Stomach (tissue), 9 donors: Measurements from ENCODE around the gene B3GNT7. TPM values are rescaled to one million over a fixed set of nuclear protein-coding genes. Genes with fewer than 3 reads are reported as not detected.
"Not testable (repeated sequence)": the region's sequence is repeated elsewhere in the genome, so short reads cannot be mapped to it uniquely, and the experiment has no call there.

ENCODE experiments used
- DNase-seq, 2 donors: peaks; one replicate each; pipeline versions ENCODE4 v3.0.0 to v3.0.0-alpha.2; 2013 to 2019
- H3K27ac ChIP-seq, 5 donors: fragments of 200-600 bp in 4 of 5; sonication (generic) in 4 of 5; one replicate each; pipeline ENCODE4 v1.5.1; 2013 to 2019; ENCODE audit warnings: mild to moderate bottlenecking in 1 of 5, moderate library complexity in 1 of 5
- H3K27me3 ChIP-seq, 3 donors: fragments of 200-600 bp; sonication (generic); one replicate each; pipeline ENCODE4 v1.5.1; 2017 to 2019; ENCODE audit warnings: mixed run types in 1 of 3
- H3K36me3 ChIP-seq, 4 donors: fragments of 200-600 bp; sonication (generic); 1 replicate in 3 of 4; 2 replicates in 1 of 4; pipeline ENCODE4 v1.5.1; 2016 to 2019
- H3K4me1 ChIP-seq, 4 donors: fragments of 200-600 bp; sonication (generic); one replicate each; pipeline ENCODE4 v1.5.1; 2016 to 2019
- H3K4me3 ChIP-seq, 4 donors: fragments of 200-600 bp; sonication (generic) in 3 of 4; one replicate each; pipeline ENCODE4 v1.5.1; 2016 to 2019; ENCODE audit warnings: mild to moderate bottlenecking in 1 of 4
- H3K9me3 ChIP-seq, 4 donors: fragments of 200-600 bp; sonication (generic); one replicate each; pipeline ENCODE4 v1.5.1; 2016 to 2019
- CTCF ChIP-seq, 7 experiments: fragments of 450-650 bp in 4 of 7; fragments of 200-600 bp in 3 of 7; sonication (generic) in 3 of 7; IDR thresholded peaks; one replicate each; pipeline ENCODE4 v1.5.1; 2016 to 2019; ENCODE audit warnings: antibody characterized with exemption in 7 of 7, control low read depth in 2 of 7, mild to moderate bottlenecking in 1 of 7
- EP300 ChIP-seq: sonication (generic); formaldehyde crosslinking; IDR thresholded peaks from one replicate; pipeline ENCODE4 v1.6.1; 2017; ENCODE audit warnings: antibody characterized with exemption
- POLR2A ChIP-seq, 4 donors: fragments of 450-650 bp; IDR thresholded peaks; one replicate each; pipeline ENCODE4 v1.6.1; 2016; ENCODE audit warnings: antibody characterized with exemption in 4 of 4, control low read depth in 2 of 4, mild to moderate bottlenecking in 1 of 4, moderate library complexity in 1 of 4
- POLR2AphosphoS5 ChIP-seq, 3 donors: sonication (generic); formaldehyde crosslinking; IDR thresholded peaks; one replicate each; pipeline ENCODE4 v1.6.1; 2016; ENCODE audit warnings: antibody characterized with exemption in 3 of 3
- WGBS, 5 donors: extraction: QIAGEN DNeasy Blood & Tissue Kit in 3 of 5; methylation state at CpG; one replicate each; pipeline versions ENCODE4 v1.1.5 to v1.1.7; 2013 to 2018; 5-methylcytosine and 5-hydroxymethylcytosine counted together
- intact Hi-C: fragments of 100-400 bp; cut with DNase I; formaldehyde crosslinking; loops from one replicate; pipeline ENCODE4 v1.15.1; 2023; ENCODE audit warnings: low total_unique reads
- polyA plus RNA-seq, 3 donors: library from polyadenylated mRNA; stranded (reverse); fragments of 200-250 nt; gene quantifications; one replicate each; pipeline ENCODE4 v1.2.3, GENCODE V29; 2013
- total RNA-seq, 5 donors: library from RNA; depleted of rRNA; stranded (reverse); fragments of >200 nt; gene quantifications; one replicate each; pipeline versions ENCODE4 v1.1.0 to v1.2.3, GENCODE V29; 2014 to 2016
- donor health status: healthy with polysubstance abuse.
- donor health status: Bipolar disorder and iron deficiency.
- donor health status: healthy.

The B3GNT7 gene
- total and polyA plus RNA-seq, 8 donors = 1.9 to 156 (median 16.3) TPM

DNA sequence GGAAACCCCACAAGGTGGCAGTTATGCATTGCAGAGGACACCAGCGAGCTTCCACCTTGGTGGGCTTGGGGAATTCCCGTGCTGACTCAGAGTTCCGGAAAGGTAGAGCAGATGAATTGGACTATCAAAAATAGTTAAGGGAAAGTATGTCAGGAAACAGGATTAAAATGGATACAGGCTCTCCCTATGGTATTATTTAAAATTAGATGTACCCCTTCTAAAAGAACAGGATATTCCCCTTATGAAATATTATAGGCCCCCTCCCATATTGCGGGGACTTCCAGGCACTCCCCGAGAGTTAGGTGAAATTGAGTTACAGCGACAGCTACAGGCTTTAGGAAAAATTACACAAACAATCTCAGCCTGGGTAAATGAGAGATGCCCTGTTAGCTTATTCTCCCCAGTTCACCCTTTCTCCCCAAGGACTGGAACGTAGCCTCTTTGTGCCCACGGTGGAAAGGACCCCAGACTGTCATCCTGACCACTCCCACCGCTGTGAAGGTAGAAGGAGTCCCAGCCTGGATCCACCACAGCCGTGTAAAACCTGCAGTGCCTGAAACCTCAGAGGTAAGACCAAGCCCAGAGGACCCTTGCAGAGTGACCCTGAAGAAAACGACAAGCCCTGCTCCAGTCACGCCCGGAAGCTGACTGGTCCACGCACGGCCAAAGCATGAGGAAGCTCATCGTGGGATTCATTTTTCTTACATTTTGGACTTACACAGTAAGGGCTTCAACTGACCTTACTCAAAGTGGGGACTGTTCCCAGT is 10.3 kb downstream of the B3GNT7 start:
- H3K36me3 ChIP-seq, H3K9me3 ChIP-seq, H3K27me3 ChIP-seq, H3K4me3 ChIP-seq, intact Hi-C loops, DNase-seq: not testable (repeated sequence)
- TF ChIP-seq CTCF (IDR thresholded peaks at IDR 0.05) = peak in 5 of 7 experiments; percentile 36 to 59 (median 50)
- H3K27ac ChIP-seq = peak overlapping the region in 1 of 5 donors; percentile 7
- 13 to 23% (median 17%) methylated on average over 15 to 16 of the region's 16 CpGs for WGBS, 5 donors
- H3K4me1 ChIP-seq = peaks cover 1 to 19% (median 8%) of the 10 kb centered on the region in 4 donors

DNA sequence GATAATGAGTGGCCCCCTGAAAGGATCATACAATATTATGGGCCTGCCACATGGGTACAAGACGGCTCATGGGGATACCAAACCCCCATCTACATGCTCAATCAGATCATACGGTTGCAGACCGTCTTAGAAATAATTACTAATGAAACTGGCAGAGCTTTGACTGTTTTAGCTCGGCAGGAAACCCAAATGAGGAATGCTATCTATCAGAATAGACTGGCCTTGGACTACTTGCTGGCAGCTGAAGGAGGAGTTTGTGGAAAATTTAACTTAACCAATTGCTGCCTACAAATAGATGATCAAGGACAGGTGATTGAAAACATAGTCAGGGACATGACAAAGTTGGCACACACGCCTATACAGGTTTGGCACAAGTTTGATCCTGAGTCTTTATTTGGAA is 12.2 kb downstream of the B3GNT7 start:
- H3K27ac ChIP-seq, H3K36me3 ChIP-seq, DNase-seq, H3K4me3 ChIP-seq, H3K27me3 ChIP-seq, intact Hi-C loops, H3K9me3 ChIP-seq: not testable (repeated sequence)
- WGBS, 5 donors = 68 to 82% (median 78%) methylated on average over 5 of the region's 5 CpGs
- peaks cover 0 to 32% (median 22%) of the 10 kb centered on the region in 4 donors for H3K4me1 ChIP-seq

- peaks cover 0 to 38% (median 24%) of the 10 kb centered on the region in 4 donors for H3K4me1 ChIP-seq
- 81 to 86% (median 84%) methylated on average over 9 of the region's 9 CpGs for WGBS, 5 donors
- H3K36me3 ChIP-seq, H3K27me3 ChIP-seq, H3K9me3 ChIP-seq, DNase-seq, H3K27ac ChIP-seq, intact Hi-C loops, H3K4me3 ChIP-seq: not testable (repeated sequence)
These were observed 12.8 kb downstream of the B3GNT7 start for GRCh38 chr2:231408304-231408703.

DNA sequence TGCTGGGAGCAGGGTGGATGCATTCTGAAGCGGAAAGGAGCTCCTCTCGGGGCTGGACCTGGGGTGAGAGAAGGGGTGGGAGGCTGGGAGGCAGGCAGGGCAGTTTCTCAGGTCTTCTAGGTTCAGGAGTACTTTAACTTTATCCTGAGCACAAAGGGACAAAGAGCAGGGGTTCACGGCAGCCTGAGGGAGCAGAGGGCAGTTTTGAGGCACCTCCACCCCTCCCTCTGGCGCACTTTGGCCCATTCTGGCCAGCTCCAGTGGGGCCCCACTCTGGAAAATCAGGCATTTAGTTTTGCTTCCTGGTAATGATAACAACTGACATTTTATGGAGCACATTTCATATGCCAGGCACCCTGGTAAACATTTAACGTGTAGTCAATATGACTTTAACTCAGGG is 14.3 kb downstream of the B3GNT7 start:
- peak overlapping the region in 3 of 5 donors; percentile 25 to 56 (median 29) for H3K27ac ChIP-seq
- DNase-seq = peak in 1 of 2 donors; percentile 68
- H3K4me1 ChIP-seq = peaks cover 0 to 41% (median 24%) of the 10 kb centered on the region in 4 donors
- 40 to 66% (median 63%) methylated on average over 5 of the region's 5 CpGs for WGBS, 5 donors
- H3K36me3 ChIP-seq = no peaks in the 10 kb centered on the region
- intact Hi-C loops = loop anchor here (5.0 kb wide), 2 partner anchors 112 to 182 kb away; no protein-coding TSS in a partner anchor
- no peak for TF ChIP-seq POLR2A (IDR thresholded peaks at IDR 0.05)
- TF ChIP-seq EP300 = no peak
- no peak for TF ChIP-seq CTCF (IDR thresholded peaks at IDR 0.05)
- no peak for TF ChIP-seq POLR2AphosphoS5 (IDR thresholded peaks at IDR 0.05)
- peaks cover 0 to 7% (median 0%) of the 10 kb centered on the region in 4 donors for H3K9me3 ChIP-seq
- H3K4me3 ChIP-seq = no peak overlapping the region
- H3K27me3 ChIP-seq = peaks cover 0 to 9% (median 5%) of the 10 kb centered on the region in 3 donors

DNA sequence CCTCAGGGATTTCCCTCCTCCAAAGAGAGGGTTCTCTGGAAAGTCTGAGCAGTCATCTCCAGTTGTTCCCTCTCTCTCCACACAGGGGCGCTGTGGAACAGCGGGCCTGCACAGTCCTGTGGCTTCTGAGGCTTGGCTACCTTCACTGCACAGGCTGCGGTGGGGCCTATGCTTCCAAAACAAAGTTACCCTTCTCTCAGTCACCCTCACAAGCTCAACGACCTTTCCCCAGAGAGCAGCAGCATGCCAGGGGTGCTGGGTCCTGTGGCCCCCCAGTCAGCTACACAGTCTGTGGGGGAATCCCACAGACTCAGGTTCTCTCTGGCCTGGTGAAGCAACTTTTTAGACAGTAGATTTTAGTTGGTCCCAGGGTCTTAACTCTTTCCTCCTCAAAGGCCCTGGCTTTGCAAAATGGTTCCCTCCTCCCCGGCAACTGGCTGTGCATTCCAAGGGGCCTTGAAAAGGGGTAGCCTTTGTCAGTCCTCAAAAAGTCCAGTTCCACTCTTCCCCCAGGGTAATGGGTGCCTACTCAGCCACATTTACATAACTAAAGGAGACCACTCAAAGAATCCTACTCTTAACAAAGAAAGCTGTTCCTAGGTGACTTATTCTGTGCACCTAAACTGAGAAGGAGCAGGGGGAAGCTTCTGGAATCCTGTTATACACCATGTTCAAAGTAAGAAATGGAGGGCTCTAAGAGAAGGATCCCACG is 14.9 kb downstream of the B3GNT7 start:
- TF ChIP-seq EP300 (no peak), POLR2A (IDR thresholded peaks at IDR 0.05) (no peak), POLR2AphosphoS5 (IDR thresholded peaks at IDR 0.05) (no peak), CTCF (IDR thresholded peaks at IDR 0.05) (peak in 3 of 7 experiments; percentile 7 to 13 (median 11))
- peak overlapping the region in 1 of 5 donors; percentile 56 for H3K27ac ChIP-seq
- 68 to 83% (median 81%) methylated on average over 6 of the region's 6 CpGs for WGBS, 5 donors
- no peaks in the 10 kb centered on the region for H3K36me3 ChIP-seq
- intact Hi-C loops = loop anchor here (5.0 kb wide), 2 partner anchors 113 to 183 kb away; no protein-coding TSS in a partner anchor
- H3K27me3 ChIP-seq = peaks cover 0 to 9% (median 5%) of the 10 kb centered on the region in 3 donors
- H3K4me1 ChIP-seq = peaks cover 0 to 39% (median 22%) of the 10 kb centered on the region in 4 donors
- peaks cover 0 to 7% (median 0%) of the 10 kb centered on the region in 4 donors for H3K9me3 ChIP-seq
- peak in 1 of 2 donors; percentile 27 for DNase-seq
- no peak overlapping the region for H3K4me3 ChIP-seq
